Measurements from ENCODE around the gene TPBG. TPM values are rescaled to one million over a fixed set of nuclear protein-coding genes. Genes with fewer than 3 reads are reported as not detected.

The TPBG gene
- total and polyA plus RNA-seq, 8 donors, result 2.8 to 13.6 (median 5.3) TPM

DNA sequence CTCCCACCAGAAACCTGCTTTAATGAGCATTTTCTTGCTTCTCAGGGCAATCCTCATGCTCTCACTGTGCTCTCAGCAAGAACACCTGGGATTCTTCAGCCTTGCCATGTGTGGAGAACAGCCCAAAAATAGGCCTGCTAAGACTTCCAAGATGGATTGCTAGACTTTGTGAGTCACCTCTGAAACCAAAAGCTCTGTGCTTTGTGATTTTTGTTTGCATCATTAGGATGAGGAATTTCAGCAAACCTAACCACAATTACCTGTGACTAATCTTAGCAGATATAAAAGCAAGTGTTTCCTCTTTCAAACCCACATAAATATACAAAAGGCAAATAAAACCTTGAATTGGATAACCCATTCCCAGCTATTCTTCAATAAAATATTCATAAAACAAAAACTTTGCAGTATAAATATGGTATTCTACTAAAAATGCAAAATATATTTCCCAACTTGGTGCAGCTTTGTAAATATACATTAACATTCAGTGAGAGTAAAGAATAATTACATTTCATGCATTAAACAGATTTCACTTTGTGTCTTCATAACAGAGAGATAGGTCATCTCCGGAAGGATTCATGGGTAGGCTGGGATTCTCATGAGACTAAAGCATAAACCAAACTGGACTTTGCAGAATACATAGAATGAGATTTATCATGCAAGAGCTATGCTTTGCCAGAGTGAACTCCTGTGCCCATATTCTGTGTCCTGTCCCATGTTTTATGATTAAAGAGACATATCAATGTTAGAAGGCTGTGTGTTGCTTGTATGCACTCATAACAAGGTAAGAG, 33.5 kb downstream of the TPBG start:
- H3K4me3 ChIP-seq, result no peak overlapping the region
- intact Hi-C loops (cut with DNase I), result no loop called here
- no peaks in the 10 kb centered on the region for H3K4me1 ChIP-seq
- 94 to 98% methylated on average over 1 of the region's 1 CpG for WGBS, 2 donors
- DNase-seq (no peak), ATAC-seq (peak in 2 of 4 donors; percentile 31 to 41), FAIRE-seq (no peak)
- no peak overlapping the region for H3K27ac ChIP-seq
- no peaks in the 10 kb centered on the region for H3K36me3 ChIP-seq
- TF ChIP-seq, protein P1, sequence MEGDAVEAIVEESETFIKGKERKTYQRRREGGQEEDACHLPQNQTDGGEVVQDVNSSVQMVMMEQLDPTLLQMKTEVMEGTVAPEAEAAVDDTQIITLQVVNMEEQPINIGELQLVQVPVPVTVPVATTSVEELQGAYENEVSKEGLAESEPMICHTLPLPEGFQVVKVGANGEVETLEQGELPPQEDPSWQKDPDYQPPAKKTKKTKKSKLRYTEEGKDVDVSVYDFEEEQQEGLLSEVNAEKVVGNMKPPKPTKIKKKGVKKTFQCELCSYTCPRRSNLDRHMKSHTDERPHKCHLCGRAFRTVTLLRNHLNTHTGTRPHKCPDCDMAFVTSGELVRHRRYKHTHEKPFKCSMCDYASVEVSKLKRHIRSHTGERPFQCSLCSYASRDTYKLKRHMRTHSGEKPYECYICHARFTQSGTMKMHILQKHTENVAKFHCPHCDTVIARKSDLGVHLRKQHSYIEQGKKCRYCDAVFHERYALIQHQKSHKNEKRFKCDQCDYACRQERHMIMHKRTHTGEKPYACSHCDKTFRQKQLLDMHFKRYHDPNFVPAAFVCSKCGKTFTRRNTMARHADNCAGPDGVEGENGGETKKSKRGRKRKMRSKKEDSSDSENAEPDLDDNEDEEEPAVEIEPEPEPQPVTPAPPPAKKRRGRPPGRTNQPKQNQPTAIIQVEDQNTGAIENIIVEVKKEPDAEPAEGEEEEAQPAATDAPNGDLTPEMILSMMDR (IDR thresholded peaks at IDR 0.05), result no peak
- no peaks in the 10 kb centered on the region for H3K27me3 ChIP-seq
- no peaks in the 10 kb centered on the region for H3K9me3 ChIP-seq

DNA sequence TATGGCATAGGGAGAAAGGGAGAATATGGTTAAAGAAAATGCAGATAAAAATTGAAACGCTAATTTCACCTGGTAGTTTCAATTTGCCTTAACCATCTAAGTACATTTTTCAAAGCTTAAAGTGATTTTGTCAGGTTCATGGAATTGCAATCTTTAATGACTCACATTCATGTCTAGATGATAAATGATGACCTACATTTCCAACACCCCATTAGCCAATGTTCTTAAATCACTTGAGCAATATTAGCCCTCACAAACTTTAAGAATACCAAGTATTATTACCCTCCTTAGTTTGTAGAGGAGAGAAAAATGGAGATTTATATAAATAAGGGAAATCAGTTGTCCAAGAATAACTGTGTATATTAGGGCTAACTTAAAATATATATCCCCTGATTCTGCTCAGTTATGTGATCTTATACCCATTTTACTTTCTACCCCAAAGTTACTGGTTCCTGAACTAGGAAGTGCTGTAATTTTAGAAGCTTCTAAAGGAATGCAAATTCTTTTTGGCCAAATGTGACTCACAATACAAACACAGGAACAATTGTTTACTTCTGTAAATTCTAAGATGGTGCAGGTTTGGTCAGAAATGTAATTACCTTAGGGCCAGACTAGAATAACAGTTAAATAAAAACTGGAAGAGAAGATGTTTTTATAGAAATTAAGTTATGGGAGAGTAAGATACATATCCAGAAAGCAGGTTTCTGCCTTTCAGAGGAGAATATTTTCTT, 34.5 kb downstream of the TPBG start:
- H3K9me3 ChIP-seq, result no peaks in the 10 kb centered on the region
- intact Hi-C loops (cut with DNase I), result no loop called here
- WGBS, 2 donors, result 68 to 71% methylated on average over 1 of the region's 1 CpG
- H3K4me3 ChIP-seq, result no peak overlapping the region
- H3K27ac ChIP-seq, result no peak overlapping the region
- H3K36me3 ChIP-seq, result no peaks in the 10 kb centered on the region
- no peak for FAIRE-seq
- H3K27me3 ChIP-seq, result no peaks in the 10 kb centered on the region
- H3K4me1 ChIP-seq, result no peaks in the 10 kb centered on the region
- no peak for DNase-seq
- ATAC-seq, result no peak
- TF ChIP-seq, protein P1 (IDR thresholded peaks at IDR 0.05), result no peak

DNA sequence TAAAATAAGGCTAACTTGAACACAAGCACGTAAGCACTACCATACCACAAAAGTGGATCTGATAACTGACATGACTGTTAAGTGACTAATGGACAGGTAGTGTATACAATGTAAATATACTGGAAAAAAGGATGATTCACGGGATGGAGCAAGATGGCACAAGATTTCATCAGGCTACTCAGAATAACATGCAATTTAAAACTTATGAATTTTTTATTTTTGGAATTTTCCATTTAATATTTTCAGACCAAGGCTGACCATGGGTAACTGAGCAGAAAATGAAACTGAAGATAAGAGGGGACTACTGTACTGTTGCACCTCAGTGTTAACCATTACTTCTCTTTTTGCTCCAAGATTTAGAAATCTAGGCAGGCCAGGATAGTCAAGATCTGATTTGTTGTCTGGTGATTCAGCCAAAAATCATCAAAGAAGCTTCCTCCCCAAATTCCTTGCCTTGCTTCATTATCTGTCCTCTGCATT, 45.4 kb downstream of the TPBG start:
- Histone ChIP-seq H3K36me3 (no peaks in the 10 kb centered on the region), H3K27me3 (no peaks in the 10 kb centered on the region), H3K4me3 (no peak overlapping the region), H3K4me1 (no peaks in the 10 kb centered on the region), H3K9me3 (no peaks in the 10 kb centered on the region), H3K27ac (no peak overlapping the region)
- 68 to 81% methylated on average over 2 of the region's 2 CpGs for WGBS, 2 donors
- FAIRE-seq (no peak), ATAC-seq (no peak), DNase-seq (no peak)
- TF ChIP-seq, protein P1 (IDR thresholded peaks at IDR 0.05), result no peak
- intact Hi-C loops (cut with DNase I), result no loop called here

DNA sequence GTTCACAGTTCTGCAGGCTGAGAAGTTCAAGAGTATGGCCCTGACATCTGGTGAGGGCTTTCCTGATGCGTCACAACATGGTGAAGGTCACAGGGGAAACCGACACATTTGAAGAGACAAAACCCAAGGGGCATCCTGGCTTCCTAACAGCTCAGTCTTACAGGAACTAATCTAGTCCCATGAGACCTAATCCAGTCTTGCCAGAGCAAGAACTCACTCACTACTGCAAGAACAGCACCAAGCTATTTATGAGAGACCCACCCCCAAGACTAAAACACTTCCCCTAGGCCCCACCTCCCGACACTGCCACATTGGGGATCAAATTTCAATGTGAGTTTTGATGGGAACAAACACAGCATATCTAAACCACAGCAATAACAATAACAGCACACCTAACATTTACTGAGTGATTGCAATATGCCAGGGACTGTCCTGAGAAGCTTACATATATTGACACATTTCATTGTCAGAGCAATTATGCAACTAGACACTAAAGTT, 46.6 kb downstream of the TPBG start:
- no peak for DNase-seq
- Histone ChIP-seq H3K9me3 (no peaks in the 10 kb centered on the region), H3K4me3 (no peak overlapping the region), H3K36me3 (no peaks in the 10 kb centered on the region), H3K27me3 (no peaks in the 10 kb centered on the region), H3K27ac (no peak overlapping the region), H3K4me1 (no peaks in the 10 kb centered on the region)
- WGBS, 2 donors, result 81 to 91% methylated on average over 3 of the region's 3 CpGs
- FAIRE-seq, result no peak
- no peak for ATAC-seq
- TF ChIP-seq, protein P1 (IDR thresholded peaks at IDR 0.05), result no peak
- intact Hi-C loops (cut with DNase I), result no loop called here
